ENCODE results near the gene DDX19B. TPM values are rescaled to one million over a fixed set of nuclear protein-coding genes. Genes with fewer than 3 reads are reported as not detected.
A peak's percentile ranks its signal among the peaks of the same experiment; 100 is the strongest.
"Not testable (repeated sequence)": the region's sequence is repeated elsewhere in the genome, so short reads cannot be mapped to it uniquely, and the experiment has no call there.

The DDX19B gene
- polyA plus RNA-seq, 4 donors: 31.4 to 41.6 (median 38.9) TPM

DNA sequence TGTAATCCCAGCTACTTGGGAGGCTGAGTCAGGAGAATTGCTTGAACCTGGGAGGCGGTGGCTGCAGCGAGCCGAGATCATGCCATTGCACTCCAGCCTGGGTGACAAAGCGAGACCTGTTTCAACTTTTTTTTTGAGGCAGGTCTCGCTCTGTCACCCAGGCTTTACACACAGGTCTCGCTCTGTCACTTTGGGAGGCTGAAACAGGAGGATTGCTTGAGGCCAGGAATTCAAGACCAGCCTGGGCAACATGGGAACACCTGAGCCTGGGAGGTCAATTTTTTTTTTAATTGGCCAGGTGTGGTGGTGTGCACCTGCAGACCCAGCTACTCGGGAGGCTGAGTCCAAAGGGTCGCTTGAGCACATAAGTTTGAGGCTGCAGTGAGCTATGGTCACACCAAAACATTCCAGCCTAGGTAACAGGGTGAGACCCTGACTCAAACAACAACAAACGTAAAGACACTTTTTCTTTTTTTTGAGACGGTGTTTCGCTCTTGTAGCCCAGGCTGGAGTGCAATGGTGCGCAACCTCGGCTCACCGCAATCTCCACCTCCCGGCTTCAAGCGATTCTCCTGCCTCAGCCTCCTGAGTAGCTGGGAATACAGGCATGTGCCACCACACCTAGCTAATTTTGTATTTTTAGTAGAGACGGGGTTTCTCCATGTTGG, 11.5 kb upstream of the DDX19B start:
- not testable (repeated sequence) for DNase-seq (ENCODE audit: low read depth in 4 of 4, low spot score in 3 of 4)

DNA sequence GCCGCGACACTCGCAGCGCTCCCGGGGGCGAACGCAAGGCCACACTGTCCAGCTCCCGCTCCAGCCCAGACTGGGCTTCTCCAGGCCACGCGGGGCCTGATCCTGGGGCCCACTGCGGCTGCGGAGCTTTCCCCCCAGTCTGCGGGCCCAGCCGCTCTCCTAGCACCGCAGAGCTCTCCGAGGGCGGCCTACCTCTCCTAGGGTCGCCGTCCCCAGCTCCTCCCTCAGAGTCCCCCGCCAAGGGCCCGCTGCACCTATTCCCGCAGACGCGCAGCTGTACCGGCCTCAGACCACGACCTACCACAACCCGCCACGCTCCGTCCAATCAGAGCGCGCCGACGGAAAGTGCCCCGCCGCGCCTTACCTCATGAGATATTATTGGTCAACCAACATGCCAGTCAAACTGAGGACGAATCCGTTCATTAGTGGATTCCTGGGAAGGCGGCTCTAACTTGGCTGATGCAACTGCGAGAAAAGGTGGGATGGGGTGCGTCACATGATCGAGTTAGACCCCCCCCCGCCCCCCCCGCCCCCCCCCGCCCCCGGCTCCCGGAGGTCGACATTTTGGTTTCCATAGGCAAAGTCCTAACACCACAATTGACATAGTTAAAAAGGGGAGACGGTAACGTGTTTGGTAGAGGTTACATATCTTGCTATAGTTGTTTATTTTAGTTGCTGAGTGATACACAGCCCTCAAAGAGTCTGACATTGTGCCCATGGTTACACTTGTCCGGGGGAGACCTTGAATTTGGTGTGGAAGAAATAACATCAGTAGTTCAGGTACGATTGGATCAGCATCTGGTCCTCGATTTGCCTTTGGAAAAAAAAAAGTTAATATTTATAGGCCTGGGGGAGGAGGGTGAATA, 9.5 kb upstream of the DDX19B start, which contains the start of gene AARS1:
AARS1 (minus strand) TSS at position 278 of the 866 bp plus-strand sequence. CDS start 6,743 bp downstream, outside the sequence.
- peak; percentile 99 to 100 (median 100) for DNase-seq (ENCODE audit: low read depth in 4 of 4, low spot score in 3 of 4)

DNA sequence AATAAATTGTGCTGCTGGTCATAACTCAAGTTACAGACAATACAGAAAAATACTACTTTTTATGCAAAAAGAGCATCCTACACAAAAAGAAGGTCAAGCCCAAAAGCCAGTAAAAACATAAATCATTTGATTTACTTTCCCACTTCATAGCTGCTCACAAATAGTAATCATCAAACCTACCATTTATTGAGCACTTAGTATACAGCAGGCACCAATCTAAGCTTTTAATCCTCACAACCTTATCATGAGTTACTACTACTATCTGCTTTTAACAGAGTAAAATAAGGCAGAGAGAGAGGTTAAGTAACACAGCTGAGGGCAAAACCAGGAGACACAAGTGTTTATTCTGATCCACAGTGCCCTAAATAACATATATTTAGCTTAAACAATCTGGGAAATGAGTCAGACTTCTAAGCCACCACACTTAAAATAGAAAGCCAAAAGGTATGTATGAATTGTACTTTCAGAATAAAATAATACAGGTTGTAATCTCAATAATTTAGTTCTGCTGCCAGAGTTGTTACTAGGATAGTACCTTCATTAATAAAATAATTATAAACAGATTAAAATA, 8.0 kb upstream of the DDX19B start:
- DNase-seq (ENCODE audit: low read depth in 4 of 4, low spot score in 3 of 4): no peak

DNA sequence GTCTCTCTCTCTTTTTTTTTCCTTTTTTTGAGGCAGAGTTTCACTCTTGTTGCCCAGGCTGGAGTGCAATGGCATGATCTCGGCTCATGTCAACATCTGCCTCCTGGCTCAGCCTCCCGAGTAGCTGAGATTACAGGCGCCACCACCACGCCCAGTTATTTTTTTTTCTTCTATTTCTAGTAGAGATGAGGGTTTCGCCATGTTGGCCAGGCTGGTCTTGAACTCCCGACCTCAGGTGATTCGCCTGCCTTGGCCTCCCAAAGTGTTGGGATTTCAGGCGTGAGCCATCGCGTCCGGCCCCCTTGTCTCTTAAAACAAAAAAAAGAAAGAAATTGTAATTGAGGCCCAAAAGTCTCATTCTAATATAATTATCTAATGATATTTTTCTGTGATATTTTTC, 6.8 kb upstream of the DDX19B start:
- DNase-seq (ENCODE audit: low read depth in 4 of 4, low spot score in 3 of 4): not testable (repeated sequence)

DNA sequence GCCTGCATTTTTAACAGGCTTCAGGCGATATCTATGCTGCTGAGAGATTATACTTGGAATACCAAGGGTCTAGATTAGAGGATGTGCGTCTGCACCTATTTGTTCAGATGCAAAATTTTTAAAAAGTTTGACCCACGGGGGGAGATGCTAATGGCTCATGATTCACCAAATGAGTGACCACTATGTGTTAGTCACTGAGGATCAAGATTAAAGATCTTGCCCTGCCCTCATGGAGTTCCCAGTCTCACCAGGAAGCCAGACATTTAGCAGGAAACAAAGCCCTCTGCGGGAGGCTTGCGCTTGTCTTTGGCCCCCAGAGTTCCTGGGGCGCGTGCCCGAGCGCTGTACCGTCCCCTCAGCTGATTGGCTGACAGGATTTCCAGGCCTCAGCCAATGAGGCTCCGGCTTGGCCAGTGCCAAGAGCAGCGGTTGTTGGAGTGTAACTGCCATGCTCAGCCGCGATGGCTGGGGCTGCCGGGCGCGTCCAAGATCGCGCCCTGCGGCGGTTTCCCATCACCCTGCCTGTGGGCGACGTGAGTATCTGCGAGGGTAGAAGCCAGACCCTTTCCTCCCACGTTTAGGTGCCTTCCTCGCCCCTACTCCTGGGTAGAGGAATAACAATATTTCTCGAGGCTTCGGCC, 4.5 kb upstream of the DDX19B start:
- no peak for DNase-seq (ENCODE audit: low read depth in 4 of 4, low spot score in 3 of 4)

DNA sequence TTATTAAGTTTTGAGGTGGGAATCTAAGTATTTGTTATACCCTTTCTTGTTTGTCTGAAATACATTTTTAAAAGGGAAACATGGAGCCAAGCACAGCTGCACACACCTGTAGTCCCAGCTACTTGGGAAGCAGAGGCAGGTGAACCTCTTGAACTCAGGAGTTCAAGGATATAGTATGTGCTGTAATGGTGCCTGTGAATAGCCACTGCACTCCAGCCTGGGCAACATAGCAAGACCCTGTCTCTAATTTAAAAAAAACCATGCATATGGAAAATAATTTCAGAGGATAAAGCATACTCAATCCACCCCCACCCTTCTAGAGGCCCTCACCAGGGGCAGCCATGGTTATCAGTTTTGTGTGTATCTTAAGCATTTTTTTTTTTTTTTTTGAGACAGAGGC, 3.4 kb upstream of the DDX19B start:
- no peak for DNase-seq (ENCODE audit: low read depth in 4 of 4, low spot score in 3 of 4)

DNA sequence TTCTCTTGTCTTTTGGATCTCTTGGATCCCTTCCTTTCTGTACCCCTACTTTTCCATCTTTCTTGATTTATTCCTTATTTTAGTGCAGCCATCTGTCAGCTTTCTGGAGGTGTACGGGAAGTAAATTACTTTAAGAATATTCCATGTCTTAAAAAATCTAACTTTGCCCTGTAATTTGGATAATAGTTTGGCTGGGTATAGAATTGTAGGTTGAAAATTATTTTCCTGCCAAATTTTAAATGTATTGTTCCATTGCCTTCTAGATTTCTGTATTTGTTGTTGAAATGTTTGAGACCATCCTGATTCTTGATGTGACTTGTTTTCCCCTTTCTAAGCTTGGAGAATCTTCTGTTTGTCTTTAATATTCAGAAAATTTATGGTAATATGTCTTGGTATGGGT, 2.1 kb downstream of the DDX19B start:
- DNase-seq (ENCODE audit: low read depth in 4 of 4, low spot score in 3 of 4): no peak

DNA sequence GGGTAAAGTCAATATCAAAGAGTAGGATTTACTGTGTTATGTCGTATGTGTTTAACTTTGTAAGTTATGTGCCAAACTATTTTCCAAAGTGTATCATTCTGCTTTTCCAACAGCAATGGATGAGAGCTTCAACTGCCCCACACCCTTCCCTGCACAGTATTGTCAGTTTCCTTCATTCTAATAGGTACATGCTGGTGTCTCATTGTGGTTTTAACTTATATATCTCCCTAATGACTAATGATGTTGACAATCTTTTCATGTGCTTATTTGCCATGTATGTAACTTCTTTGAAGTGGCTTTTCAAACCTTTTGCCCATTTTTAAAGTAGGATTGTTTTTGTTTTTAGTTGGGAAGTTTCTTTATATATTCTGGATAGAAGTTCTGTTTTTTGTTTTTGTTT, 3.8 kb downstream of the DDX19B start:
- no peak for DNase-seq (ENCODE audit: low read depth in 4 of 4, low spot score in 3 of 4)

DNA sequence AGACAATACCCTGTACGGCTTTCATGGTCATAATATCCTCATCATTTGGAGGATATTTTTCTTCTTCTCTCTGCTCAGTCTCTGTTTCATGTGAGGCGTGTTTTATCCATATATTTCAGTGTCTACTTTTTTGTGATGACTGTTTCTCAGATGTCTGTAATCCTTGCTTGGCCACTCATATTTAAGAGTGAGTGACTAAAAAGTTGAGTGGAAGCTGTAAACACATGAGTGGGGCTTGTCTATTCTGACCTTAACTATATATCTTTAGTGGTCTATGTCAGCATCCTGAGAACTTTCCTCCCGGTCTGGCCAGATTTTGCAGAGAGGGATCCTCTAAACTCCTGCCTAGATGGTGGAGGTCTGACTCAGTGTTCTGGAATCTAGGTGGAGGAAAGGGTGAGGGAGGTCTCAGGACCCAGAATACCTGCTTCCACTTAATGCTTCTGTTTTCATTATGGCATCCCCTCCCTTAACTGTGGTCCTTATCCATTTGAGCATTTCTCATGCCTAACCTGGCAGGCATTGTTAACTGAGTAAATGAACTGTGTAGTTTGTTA, 6.0 kb downstream of the DDX19B start:
- DNase-seq (ENCODE audit: low read depth in 4 of 4, low spot score in 3 of 4): no peak

DNA sequence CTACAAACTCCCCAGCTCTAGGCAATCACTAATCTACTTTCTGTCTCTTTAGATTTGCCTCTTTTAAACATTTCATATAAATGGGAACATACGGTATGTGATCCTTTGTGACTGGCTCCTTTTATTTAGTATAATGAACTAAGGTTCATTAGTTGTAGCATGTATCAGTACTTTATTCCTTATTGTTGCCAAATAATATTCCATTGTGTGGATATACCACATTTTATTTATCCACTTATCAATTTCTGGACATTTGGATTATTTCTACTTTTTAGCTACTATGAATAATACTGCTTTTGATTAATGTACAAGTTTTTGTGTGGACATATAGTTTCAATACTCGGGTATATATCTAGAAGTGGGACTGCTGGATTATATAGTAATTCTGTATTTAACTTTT, 7.9 kb downstream of the DDX19B start:
- DNase-seq (ENCODE audit: low read depth in 4 of 4, low spot score in 3 of 4): no peak

DNA sequence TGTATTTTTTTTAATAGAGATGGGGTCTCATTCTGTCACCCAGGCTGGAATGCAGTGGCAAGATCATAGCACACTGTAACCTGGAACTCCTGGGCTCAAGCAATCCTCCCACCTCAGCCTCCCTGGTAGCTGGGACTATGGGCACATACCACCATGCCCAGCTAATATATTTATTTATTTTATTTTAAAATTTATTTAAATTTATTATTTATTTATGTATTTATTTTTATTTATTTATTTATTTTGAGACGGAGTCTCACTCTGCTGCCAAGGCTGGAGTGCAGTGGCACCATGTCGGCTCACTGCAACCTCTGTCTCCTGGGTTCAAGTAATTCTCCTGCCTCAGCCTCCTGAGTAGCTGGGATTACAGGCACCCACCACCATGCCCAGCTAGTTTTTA, 8.7 kb downstream of the DDX19B start:
- not testable (repeated sequence) for DNase-seq (ENCODE audit: low read depth in 4 of 4, low spot score in 3 of 4)

DNA sequence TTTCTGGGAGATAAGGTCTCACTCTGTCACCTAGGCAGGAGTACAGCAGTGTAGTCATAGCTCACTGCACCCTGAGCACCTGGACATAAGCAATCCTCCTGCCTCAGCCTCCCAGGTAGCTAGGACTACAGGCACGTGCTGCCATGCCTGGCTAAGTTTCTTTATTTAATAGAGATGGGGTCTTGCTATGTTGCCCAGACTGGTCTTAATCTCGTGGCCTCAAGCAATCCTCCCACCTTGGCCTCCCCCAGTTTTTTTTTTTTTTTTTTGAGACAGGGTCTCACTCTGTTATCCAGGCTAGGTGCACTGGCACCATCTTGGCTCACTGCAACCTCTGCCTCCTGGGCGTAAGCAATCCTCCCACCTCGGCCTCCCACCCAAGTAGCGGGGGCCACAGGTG, 21.1 kb downstream of the DDX19B start:
- DNase-seq (ENCODE audit: low read depth in 4 of 4, low spot score in 3 of 4): no peak

DNA sequence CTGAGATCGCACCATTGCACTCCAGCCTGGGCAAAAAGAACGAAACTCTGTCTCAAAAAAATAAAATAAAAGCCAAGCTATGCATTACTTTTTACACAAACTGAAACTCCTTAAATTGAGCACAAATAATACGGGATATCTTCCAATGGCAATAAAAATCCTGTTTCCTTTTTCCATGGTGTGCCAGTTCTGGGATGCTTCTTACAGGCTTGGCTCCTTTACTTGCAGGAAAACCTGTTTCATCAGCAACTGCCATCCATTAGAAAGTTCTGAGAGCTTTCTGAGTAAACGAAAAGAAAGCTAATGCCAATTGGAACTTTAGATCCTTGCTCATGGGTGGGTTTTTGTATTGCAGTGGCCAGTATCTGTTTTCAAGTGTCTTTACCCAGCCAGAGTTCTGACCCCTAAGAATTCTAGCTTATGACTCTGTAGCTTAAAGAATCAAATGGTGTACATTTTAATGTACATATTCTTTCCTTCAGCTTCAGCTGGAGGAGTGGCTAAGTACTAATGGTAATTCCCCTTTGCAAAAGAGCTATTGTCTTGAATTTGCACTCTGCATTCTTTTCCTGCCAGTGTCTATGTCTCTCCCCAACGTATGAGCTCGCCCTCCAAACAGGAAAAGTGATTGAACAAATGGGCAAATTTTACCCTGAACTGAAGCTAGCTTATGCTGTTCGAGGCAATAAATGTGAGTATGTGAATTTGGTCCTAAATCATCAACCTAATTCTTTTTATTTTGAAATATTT, 26.2 kb downstream of the DDX19B start:
- no peak for DNase-seq (ENCODE audit: low read depth in 4 of 4, low spot score in 3 of 4)

DNA sequence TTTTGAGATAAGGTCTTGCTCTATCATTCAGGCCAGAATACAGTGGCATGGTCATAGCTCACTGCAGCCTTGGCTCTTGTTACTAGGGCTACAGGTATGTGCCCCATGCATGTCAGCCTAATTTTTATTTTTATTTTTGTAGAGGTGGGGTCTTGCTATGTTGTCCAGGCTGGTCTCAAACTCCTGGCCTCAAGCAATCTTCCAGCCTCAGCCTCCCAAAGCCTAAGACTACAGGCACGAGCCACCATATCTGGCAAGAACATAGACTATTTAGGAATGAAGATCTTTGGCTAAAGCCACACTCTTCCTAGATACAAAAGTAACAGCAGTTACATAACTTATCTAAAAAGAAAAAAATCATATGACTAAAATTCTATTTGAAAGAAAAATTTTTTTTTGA, 32.1 kb downstream of the DDX19B start:
- DNase-seq (ENCODE audit: low read depth in 4 of 4, low spot score in 3 of 4): no peak

DNA sequence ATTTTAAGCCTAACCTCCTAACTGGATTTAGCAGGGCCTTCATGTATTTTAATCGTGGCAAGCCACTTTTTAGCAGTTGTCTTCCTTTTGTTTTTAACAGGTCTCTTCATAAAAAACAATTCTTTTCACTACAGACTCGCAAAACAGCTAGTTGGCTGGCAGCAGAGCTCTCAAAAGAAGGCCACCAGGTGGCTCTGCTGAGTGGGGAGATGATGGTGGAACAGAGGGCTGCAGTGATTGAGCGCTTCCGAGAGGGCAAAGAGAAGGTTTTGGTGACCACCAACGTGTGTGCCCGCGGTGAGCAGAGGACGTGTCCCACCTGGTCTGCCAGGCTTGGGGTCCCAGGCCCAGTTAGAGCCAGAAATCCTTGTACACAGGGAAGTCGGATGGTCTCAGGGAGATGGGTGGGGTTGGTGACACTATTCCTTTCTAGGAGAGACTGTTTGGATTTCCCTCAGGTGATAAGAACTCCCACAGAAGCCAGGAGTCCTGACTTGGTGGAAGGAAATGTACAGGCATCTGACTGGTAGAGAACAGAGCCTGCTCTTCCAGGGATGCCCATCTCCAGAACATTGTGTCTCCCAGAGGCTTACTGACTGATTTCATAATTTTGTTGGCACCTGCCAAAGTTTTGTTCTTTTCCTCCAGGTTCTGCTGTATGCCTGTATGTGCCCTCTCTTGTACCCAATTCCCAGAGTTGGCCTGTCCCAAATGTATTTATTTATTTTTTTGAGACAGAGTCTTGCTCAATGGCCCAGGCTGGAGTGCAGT, 32.8 kb downstream of the DDX19B start:
- DNase-seq (ENCODE audit: low read depth in 4 of 4, low spot score in 3 of 4): no peak

DNA sequence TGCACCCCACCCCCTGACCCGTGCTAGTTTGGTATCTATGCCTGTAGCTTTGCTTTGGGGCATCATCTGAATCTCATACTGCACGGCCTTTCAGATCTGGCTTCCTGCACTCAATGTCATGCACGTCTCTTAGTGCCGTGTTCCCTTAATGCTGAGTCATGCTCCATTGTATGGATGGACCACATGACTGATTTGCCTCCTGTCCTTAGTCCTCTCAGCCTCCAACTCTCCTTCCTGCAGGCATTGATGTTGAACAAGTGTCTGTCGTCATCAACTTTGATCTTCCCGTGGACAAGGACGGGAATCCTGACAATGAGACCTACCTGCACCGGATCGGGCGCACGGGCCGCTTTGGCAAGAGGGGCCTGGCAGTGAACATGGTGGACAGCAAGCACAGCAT, 33.7 kb downstream of the DDX19B start:
- DNase-seq (ENCODE audit: low read depth in 4 of 4, low spot score in 3 of 4): not testable (repeated sequence)

DNA sequence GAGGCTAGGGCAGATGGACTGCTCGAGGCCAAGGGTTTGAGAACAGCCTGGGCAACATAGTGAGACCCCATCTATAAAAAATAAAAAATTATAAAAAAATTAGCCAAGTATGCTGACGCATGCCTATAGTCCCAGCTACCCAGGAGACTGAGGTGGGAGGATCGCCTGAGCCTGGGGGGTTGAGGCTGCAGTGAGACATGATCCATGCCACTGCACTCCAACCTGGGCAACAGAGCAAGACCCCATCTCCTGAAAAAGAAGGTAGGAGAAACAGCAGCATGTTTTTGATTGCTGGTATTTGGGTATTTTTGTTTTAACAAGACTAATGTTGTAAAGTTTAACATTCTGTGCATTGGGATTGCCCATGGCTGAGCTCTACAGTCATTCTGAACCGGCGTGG, 38.8 kb downstream of the DDX19B start:
- DNase-seq (ENCODE audit: low read depth in 4 of 4, low spot score in 3 of 4): no peak

DNA sequence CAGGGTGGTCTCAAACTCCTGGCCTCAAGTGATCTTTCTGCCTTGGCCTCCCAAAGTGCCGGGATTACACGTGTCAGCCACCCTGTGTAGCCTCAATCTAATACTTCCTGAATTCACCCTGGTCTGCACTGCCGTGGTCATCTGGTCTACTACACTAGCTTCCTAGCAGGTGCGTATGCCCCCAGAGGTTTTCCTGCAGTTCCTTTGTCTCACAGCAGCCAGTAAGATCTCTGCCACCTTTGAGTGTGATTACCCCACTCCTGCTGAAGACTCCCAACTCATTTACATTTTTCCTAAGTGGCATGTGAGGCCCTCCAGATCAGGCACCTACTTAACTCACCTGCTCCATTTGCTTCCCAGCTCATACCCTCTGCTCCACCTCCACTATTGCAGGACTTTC, 42.6 kb downstream of the DDX19B start:
- DNase-seq (ENCODE audit: low read depth in 4 of 4, low spot score in 3 of 4): no peak

DNA sequence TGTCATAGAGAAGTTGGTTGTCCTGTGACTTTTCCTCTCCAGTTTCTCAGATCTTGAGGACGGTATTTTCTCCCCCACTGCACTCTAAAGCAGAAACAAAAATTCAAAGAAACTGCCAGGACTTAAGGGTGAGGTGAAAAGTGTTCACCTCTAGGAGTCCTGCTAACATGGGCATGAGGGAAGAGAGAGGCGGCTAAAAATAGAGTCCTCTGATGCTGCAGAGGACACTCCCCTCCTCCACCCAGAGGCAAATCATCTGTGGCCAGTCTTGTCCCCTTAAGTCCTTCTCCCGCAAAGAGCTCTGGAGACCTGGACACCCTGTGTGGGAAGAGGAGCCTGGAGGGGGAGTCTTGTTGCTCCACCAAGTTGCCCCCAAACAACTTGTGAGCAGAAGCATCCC, 43.0 kb downstream of the DDX19B start:
- DNase-seq (ENCODE audit: low read depth in 4 of 4, low spot score in 3 of 4): no peak

Data from left renal pelvis (tissue), 4 donors.